ENCODE data around the gene ZNF530.

Gene ZNF530

DNA sequence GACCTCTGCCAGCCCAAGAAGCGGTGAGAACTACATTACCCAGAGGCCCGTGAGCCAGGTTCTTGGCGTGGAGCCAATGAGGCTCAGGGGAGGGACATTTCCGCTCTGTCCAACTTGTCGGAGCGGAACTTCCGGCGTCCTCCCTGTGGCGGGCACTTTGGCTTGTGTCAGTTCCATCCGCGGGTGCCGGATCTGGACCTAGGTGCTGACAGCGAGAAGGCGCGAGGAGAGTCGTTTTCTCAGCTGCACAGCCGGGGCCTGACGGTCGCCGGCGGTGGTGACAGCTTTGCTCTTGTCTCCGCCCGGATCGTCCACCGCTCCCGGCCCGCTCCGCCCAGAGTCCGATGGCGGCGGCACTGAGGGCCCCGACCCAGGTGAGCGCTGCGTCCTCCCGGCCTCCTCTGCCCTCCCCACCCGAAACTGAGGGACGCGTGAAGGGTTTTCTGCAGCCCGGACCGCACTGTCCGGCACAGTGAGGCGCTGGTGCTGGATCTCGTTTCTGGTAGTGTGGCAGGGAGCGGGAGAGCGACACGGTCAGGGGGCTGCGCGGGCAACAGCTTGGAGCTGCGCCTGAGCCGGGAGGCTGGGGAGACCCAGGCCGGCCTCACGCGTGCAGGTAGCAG, at the start of gene ZNF530:
TSS of gene ZNF530 (plus strand) at position 125 of the 623 bp plus-strand sequence. CDS start 4,461 bp downstream, outside the sequence.
- TF ChIP-seq, protein P1, sequence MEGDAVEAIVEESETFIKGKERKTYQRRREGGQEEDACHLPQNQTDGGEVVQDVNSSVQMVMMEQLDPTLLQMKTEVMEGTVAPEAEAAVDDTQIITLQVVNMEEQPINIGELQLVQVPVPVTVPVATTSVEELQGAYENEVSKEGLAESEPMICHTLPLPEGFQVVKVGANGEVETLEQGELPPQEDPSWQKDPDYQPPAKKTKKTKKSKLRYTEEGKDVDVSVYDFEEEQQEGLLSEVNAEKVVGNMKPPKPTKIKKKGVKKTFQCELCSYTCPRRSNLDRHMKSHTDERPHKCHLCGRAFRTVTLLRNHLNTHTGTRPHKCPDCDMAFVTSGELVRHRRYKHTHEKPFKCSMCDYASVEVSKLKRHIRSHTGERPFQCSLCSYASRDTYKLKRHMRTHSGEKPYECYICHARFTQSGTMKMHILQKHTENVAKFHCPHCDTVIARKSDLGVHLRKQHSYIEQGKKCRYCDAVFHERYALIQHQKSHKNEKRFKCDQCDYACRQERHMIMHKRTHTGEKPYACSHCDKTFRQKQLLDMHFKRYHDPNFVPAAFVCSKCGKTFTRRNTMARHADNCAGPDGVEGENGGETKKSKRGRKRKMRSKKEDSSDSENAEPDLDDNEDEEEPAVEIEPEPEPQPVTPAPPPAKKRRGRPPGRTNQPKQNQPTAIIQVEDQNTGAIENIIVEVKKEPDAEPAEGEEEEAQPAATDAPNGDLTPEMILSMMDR (IDR thresholded peaks at IDR 0.05; ENCODE audit: low read depth, low read length): no peak
- peak within 1 kb of the TSS; percentile 87 to 89 for H3K4me3 ChIP-seq (replicated peaks in 1 of 2; ENCODE audit: low read depth in 2 of 2, low read length in 2 of 2)
- peak; percentile 93 for DNase-seq (ENCODE audit: low read depth in 2 of 2)

GRCh38 chr19:57552432-57552831, 47.3 kb upstream of the ZNF530 start:
- no peak for DNase-seq (ENCODE audit: low read depth in 2 of 2)
- TF ChIP-seq, protein P1 (IDR thresholded peaks at IDR 0.05; ENCODE audit: low read depth, low read length): no peak
- no peak overlapping the region for H3K4me3 ChIP-seq (replicated peaks in 1 of 2; ENCODE audit: low read depth in 2 of 2, low read length in 2 of 2)

DNA sequence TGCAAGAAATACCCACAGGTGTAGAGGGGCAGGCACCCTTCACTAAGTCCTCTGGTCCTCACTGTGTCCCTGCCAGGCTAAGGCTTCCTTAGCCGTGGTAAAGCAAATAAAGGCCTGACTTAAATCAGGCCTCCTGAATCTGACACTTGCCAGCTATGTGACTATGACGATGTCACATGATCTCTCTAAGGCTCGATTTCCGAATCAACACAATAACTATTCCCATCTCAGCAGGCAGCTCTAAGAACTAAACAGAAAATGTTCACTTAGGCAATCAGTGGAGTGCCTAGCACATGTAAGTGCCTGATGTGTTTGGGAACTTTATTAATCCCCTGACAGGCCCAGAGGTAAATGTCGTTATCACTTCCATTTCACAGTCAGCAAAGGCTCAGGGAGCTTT, 42.0 kb upstream of the ZNF530 start:
- H3K4me3 ChIP-seq (replicated peaks in 1 of 2; ENCODE audit: low read depth in 2 of 2, low read length in 2 of 2): no peak overlapping the region
- DNase-seq (ENCODE audit: low read depth in 2 of 2): no peak
- TF ChIP-seq, protein P1 (IDR thresholded peaks at IDR 0.05; ENCODE audit: low read depth, low read length): no peak

- peak overlapping the region; percentile 98 to 99 for H3K4me3 ChIP-seq (replicated peaks in 1 of 2; ENCODE audit: low read depth in 2 of 2, low read length in 2 of 2)
- DNase-seq (ENCODE audit: low read depth in 2 of 2): peak; percentile 38 to 47
- TF ChIP-seq, protein P1 (IDR thresholded peaks at IDR 0.05; ENCODE audit: low read depth, low read length): peak; percentile 34
Measured at GRCh38 chr19:57558525-57558924, 41.2 kb upstream of the ZNF530 start.

DNA sequence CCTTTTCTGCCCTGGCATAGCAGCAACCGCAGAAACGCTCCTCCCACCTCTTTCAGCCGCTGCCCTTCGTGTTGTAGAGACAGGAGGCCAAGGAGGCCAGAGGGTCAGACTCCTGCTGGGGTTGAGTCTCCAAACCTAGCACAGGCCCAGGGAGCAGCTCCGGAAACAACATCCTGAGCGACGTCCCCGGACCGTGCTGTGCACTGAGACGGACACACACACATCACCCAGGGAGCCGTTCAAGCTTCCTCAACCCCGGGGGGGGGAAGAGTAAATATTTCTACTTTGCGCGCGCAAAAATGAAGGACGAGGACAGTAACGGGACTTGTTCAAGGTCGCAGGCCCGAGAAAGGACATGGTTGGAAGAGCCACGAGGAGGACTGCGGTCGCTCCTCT, 40.7 kb upstream of the ZNF530 start:
- peak; percentile 23 to 31 for DNase-seq (ENCODE audit: low read depth in 2 of 2)
- peak overlapping the region; percentile 98 to 99 for H3K4me3 ChIP-seq (replicated peaks in 1 of 2; ENCODE audit: low read depth in 2 of 2, low read length in 2 of 2)
- TF ChIP-seq, protein P1 (IDR thresholded peaks at IDR 0.05; ENCODE audit: low read depth, low read length): no peak

GRCh38 chr19:57559404-57560025, 40.2 kb upstream of the ZNF530 start, which contains the start of gene ZNF550:
Gene ZNF550, minus strand, starts transcription at chr19:57559863. Its CDS starts 181 bp downstream, at chr19:57559682.
- peak; percentile 91 to 93 for DNase-seq (ENCODE audit: low read depth in 2 of 2)
- TF ChIP-seq, protein P1 (IDR thresholded peaks at IDR 0.05; ENCODE audit: low read depth, low read length): no peak
- peak within 1 kb of the TSS; percentile 98 to 99 for H3K4me3 ChIP-seq (replicated peaks in 1 of 2; ENCODE audit: low read depth in 2 of 2, low read length in 2 of 2)
